Erythroblast (primary cell): ENCODE measurements around the gene MED23.
"Not testable (repeated sequence)": the region's sequence is repeated elsewhere in the genome, so short reads cannot be mapped to it uniquely, and the experiment has no call there.

ENCODE experiments used
- DNase-seq, 2 experiments: peaks; one replicate each; lab custom pipeline; 2025; lab: John Stamatoyannopoulos, UW
- GATA1 ChIP-seq: IDR thresholded peaks from 2 replicates; pipeline ENCODE4 v1.6.1; 2011; ENCODE audit warnings: low read depth, mild to moderate bottlenecking, control low read depth, low read length, moderate library complexity
- POLR2A ChIP-seq: IDR thresholded peaks from 2 replicates; pipeline ENCODE4 v1.6.1; 2011; ENCODE audit warnings: mild to moderate bottlenecking, low read length

MED23 gene

GRCh38 chr6:131532580-131533039, 95.4 kb downstream of the MED23 start:
- no peak for TF ChIP-seq GATA1
- TF ChIP-seq POLR2A, result no peak
- DNase-seq, result no peak

GRCh38 chr6:131531681-131532080, 96.4 kb downstream of the MED23 start:
- not testable (repeated sequence) for DNase-seq

GRCh38 chr6:131530936-131531335, 97.1 kb downstream of the MED23 start:
- DNase-seq, result not testable (repeated sequence)

- DNase-seq, result no peak
- no peak for TF ChIP-seq GATA1
- TF ChIP-seq POLR2A, result no peak
Measured at GRCh38 chr6:131524695-131525336, 103.2 kb downstream of the MED23 start.

- TF ChIP-seq GATA1 (no peak), POLR2A (no peak)
Measured at GRCh38 chr6:131523988-131524673, 103.9 kb downstream of the MED23 start.

More at GRCh38 chr6:131523988-131524673, 103.9 kb downstream of the MED23 start:
- no peak for DNase-seq
